Trophoblast cell (in vitro differentiated cells and primary cell): ENCODE results near the gene DTWD2.
"Not testable (repeated sequence)": the region's sequence is repeated elsewhere in the genome, so short reads cannot be mapped to it uniquely, and the experiment has no call there.

Experiments used
- DNase-seq, 2 donors: peaks; one replicate each; pipeline ENCODE4 v3.0.0-alpha.2; 2016
- H2AFZ ChIP-seq: 2 replicates; pipeline ENCODE4 v1.6.1; 2013; ENCODE audit warnings: low read length, moderate library complexity, mild to moderate bottlenecking; ENCODE audit not compliant: insufficient read depth, poor library complexity
- H2AK5ac ChIP-seq: 2 replicates; pipeline ENCODE4 v1.6.1; 2013; ENCODE audit warnings: mild to moderate bottlenecking, low read length
- H2BK120ac ChIP-seq: 2 replicates; pipeline ENCODE4 v1.6.1; 2013; ENCODE audit warnings: low read length, mild to moderate bottlenecking, moderate library complexity; ENCODE audit not compliant: insufficient read depth, poor library complexity
- H2BK12ac ChIP-seq: 2 replicates; pipeline ENCODE4 v1.6.1; 2013; ENCODE audit warnings: mild to moderate bottlenecking, low read length, moderate library complexity
- H2BK5ac ChIP-seq: 2 replicates; pipeline ENCODE4 v1.6.1; 2013; ENCODE audit warnings: low read length, low read depth, moderate library complexity, mild to moderate bottlenecking; ENCODE audit not compliant: poor library complexity
- H3K14ac ChIP-seq: 2 replicates; pipeline ENCODE4 v1.6.1; 2013; ENCODE audit warnings: mild to moderate bottlenecking, low read length
- H3K18ac ChIP-seq: 2 replicates; pipeline ENCODE4 v1.6.1; 2013; ENCODE audit warnings: mild to moderate bottlenecking, low read length
- H3K23ac ChIP-seq: 2 replicates; pipeline ENCODE4 v1.6.1; 2013; ENCODE audit warnings: low read length
- H3K27ac ChIP-seq: 2 replicates; pipeline ENCODE4 v1.5.1; 2013; ENCODE audit warnings: low read depth, mild to moderate bottlenecking, inconsistent platforms, low read length, moderate library complexity
- H3K27me3 ChIP-seq: 2 replicates; pipeline ENCODE4 v1.6.1; 2013; ENCODE audit warnings: inconsistent platforms, mild to moderate bottlenecking, low read length, moderate library complexity; ENCODE audit not compliant: insufficient read depth
- H3K36me3 ChIP-seq, 2 experiments: 1 replicate in 1 of 2; 2 replicates in 1 of 2; pipeline ENCODE4 v1.6.1; 2013; ENCODE audit warnings: low read length in 2 of 2, mild to moderate bottlenecking in 2 of 2, moderate library complexity in 1 of 2; ENCODE audit not compliant: insufficient read depth in 2 of 2, control insufficient read depth in 1 of 2
- H3K4ac ChIP-seq: 2 replicates; pipeline ENCODE4 v1.6.1; 2013; ENCODE audit warnings: low read depth, mild to moderate bottlenecking, low read length, moderate library complexity
- H3K4me1 ChIP-seq, 2 experiments: 1 replicate in 1 of 2; 2 replicates in 1 of 2; pipeline ENCODE4 v1.6.1; 2013; ENCODE audit warnings: low read length in 2 of 2, mild to moderate bottlenecking in 2 of 2, moderate library complexity in 1 of 2; ENCODE audit not compliant: insufficient read depth in 2 of 2, control insufficient read depth in 1 of 2
- H3K4me2 ChIP-seq: 2 replicates; pipeline ENCODE4 v1.6.1; 2013; ENCODE audit warnings: inconsistent platforms, mild to moderate bottlenecking, low read length, moderate library complexity
- H3K4me3 ChIP-seq: 2 replicates; pipeline ENCODE4 v1.5.1; 2013; ENCODE audit warnings: mild to moderate bottlenecking, low read depth, low read length, inconsistent platforms
- H3K79me1 ChIP-seq: one replicate; pipeline ENCODE4 v1.6.1; 2013; ENCODE audit warnings: low read length
- H3K79me2 ChIP-seq: 2 replicates; pipeline ENCODE4 v1.6.1; 2013; ENCODE audit warnings: low read length, mild to moderate bottlenecking; ENCODE audit not compliant: control insufficient read depth, insufficient read depth, poor library complexity
- H3K9ac ChIP-seq: 2 replicates; pipeline ENCODE4 v1.6.1; 2013; ENCODE audit warnings: mild to moderate bottlenecking, low read length
- H3K9me3 ChIP-seq: 2 replicates; pipeline ENCODE4 v1.6.1; 2013; ENCODE audit warnings: low read depth, mild to moderate bottlenecking, control low read depth, inconsistent platforms, low read length; ENCODE audit not compliant: insufficient read depth
- H4K12ac ChIP-seq: 2 replicates; pipeline ENCODE4 v1.6.1; 2013; ENCODE audit warnings: low read depth, mild to moderate bottlenecking, low read length, moderate library complexity
- H4K8ac ChIP-seq: 2 replicates; pipeline ENCODE4 v1.6.1; 2013; ENCODE audit warnings: low read depth, mild to moderate bottlenecking, low read length, moderate library complexity
- H4K91ac ChIP-seq: one replicate; pipeline ENCODE4 v1.6.1; 2013; ENCODE audit warnings: low read depth, mild to moderate bottlenecking, low read length, moderate library complexity
- WGBS: extraction: QIAGEN DNeasy Blood & Tissue Kit; methylation state at CpG from one replicate; pipeline ENCODE4 v1.1.7; 2013; ENCODE audit warnings: missing lambda C conversion rate; ENCODE audit not compliant: insufficient read length, insufficient coverage; ENCODE audit errors: extremely low coverage; 5-methylcytosine and 5-hydroxymethylcytosine counted together

The DTWD2 gene

GRCh38 chr5:118883362-118883761 lies 105.0 kb downstream of the DTWD2 start:
- Histone ChIP-seq H3K9me3 (no peaks in the 10 kb centered on the region), H3K4me1 (no peaks in the 10 kb centered on the region), H3K36me3 (no peaks in the 10 kb centered on the region), H4K91ac (no peak overlapping the region), H3K4me3 (no peak overlapping the region), H2AFZ (no peak overlapping the region), H2BK120ac (no peak overlapping the region), H3K27ac (no peak overlapping the region), H3K27me3 (no peaks in the 10 kb centered on the region), H3K4ac (no peak overlapping the region), H2BK12ac (no peak overlapping the region), H3K9ac (no peak overlapping the region), H3K23ac (no peak overlapping the region), H3K18ac (no peak overlapping the region), H3K79me1 (no peaks in the 10 kb centered on the region), H2AK5ac (no peak overlapping the region), H4K12ac (no peak overlapping the region), H2BK5ac (no peak overlapping the region), H3K79me2 (no peaks in the 10 kb centered on the region), H4K8ac (no peak overlapping the region), H3K14ac (no peak overlapping the region), H3K4me2 (no peak overlapping the region)
- no CpG with 5 or more reads among the region's 2 CpGs for WGBS
- DNase-seq = no peak

GRCh38 chr5:118882666-118883065 lies 105.7 kb downstream of the DTWD2 start:
- no peak overlapping the region for H3K14ac ChIP-seq
- H3K9ac ChIP-seq = no peak overlapping the region
- H2AFZ ChIP-seq = no peak overlapping the region
- DNase-seq = no peak
- no peak overlapping the region for H3K4me2 ChIP-seq
- H2BK12ac ChIP-seq = no peak overlapping the region
- H4K8ac ChIP-seq = no peak overlapping the region
- no peak overlapping the region for H3K27ac ChIP-seq
- no peaks in the 10 kb centered on the region for H3K9me3 ChIP-seq
- no peak overlapping the region for H2BK5ac ChIP-seq
- H4K12ac ChIP-seq = no peak overlapping the region
- H3K36me3 ChIP-seq = no peaks in the 10 kb centered on the region
- no peaks in the 10 kb centered on the region for H3K79me2 ChIP-seq
- whole genome bisulfite sequencing = no CpG with 5 or more reads among the region's 3 CpGs
- H2BK120ac ChIP-seq = no peak overlapping the region
- H3K27me3 ChIP-seq = no peaks in the 10 kb centered on the region
- H3K4me3 ChIP-seq = no peak overlapping the region
- H3K18ac ChIP-seq = no peak overlapping the region
- no peak overlapping the region for H2AK5ac ChIP-seq
- H3K4me1 ChIP-seq = no peaks in the 10 kb centered on the region
- H3K23ac ChIP-seq = no peak overlapping the region
- no peaks in the 10 kb centered on the region for H3K79me1 ChIP-seq
- H4K91ac ChIP-seq = no peak overlapping the region
- no peak overlapping the region for H3K4ac ChIP-seq

- H4K91ac ChIP-seq, H3K18ac ChIP-seq, H2AK5ac ChIP-seq, H3K4me3 ChIP-seq, H3K79me2 ChIP-seq, H3K9ac ChIP-seq, H3K4ac ChIP-seq, H3K4me1 ChIP-seq, H2AFZ ChIP-seq, H3K14ac ChIP-seq, H3K9me3 ChIP-seq, H3K79me1 ChIP-seq, H2BK120ac ChIP-seq, H3K4me2 ChIP-seq, H4K12ac ChIP-seq, H3K36me3 ChIP-seq, DNase-seq, H3K27ac ChIP-seq, H2BK5ac ChIP-seq, H4K8ac ChIP-seq, H3K27me3 ChIP-seq, H2BK12ac ChIP-seq, H3K23ac ChIP-seq: not testable (repeated sequence)
- no CpG with 5 or more reads among the region's 3 CpGs for WGBS
Measured at GRCh38 chr5:118876852-118877251, 111.5 kb downstream of the DTWD2 start.

GRCh38 chr5:118875131-118875530 lies 113.2 kb downstream of the DTWD2 start:
- no peak overlapping the region for H3K4me2 ChIP-seq
- H3K23ac ChIP-seq = no peak overlapping the region
- no peak overlapping the region for H2AFZ ChIP-seq
- no peak overlapping the region for H4K12ac ChIP-seq
- no peak overlapping the region for H3K4ac ChIP-seq
- no peaks in the 10 kb centered on the region for H3K27me3 ChIP-seq
- H3K4me3 ChIP-seq = no peak overlapping the region
- no peak overlapping the region for H3K27ac ChIP-seq
- no peak overlapping the region for H2BK120ac ChIP-seq
- no peaks in the 10 kb centered on the region for H3K79me1 ChIP-seq
- H3K14ac ChIP-seq = no peak overlapping the region
- H3K9me3 ChIP-seq = peaks cover 3% of the 10 kb centered on the region
- H3K79me2 ChIP-seq = no peaks in the 10 kb centered on the region
- H2BK12ac ChIP-seq = no peak overlapping the region
- no peak overlapping the region for H3K9ac ChIP-seq
- H4K91ac ChIP-seq = no peak overlapping the region
- H3K18ac ChIP-seq = no peak overlapping the region
- DNase-seq = no peak
- H2BK5ac ChIP-seq = no peak overlapping the region
- no peaks in the 10 kb centered on the region for H3K36me3 ChIP-seq
- no peak overlapping the region for H2AK5ac ChIP-seq
- H4K8ac ChIP-seq = no peak overlapping the region
- no peaks in the 10 kb centered on the region for H3K4me1 ChIP-seq
